Measurements from ENCODE around the gene LINC00237. TPM values are rescaled to one million over a fixed set of nuclear protein-coding genes. Genes with fewer than 3 reads are reported as not detected.

LINC00237 gene
- total RNA-seq, 1 donor from 2014 or later, result not detected

GRCh38 chr20:21052241-21052640 is 53.9 kb downstream of the LINC00237 start:
- DNase-seq (ENCODE audit: low read depth), result no peak
- TF ChIP-seq CTCF (conservative IDR thresholded peaks at IDR 0.05; ENCODE audit: low read depth, low read length), result no peak
- H3K4me3 ChIP-seq (ENCODE audit: low read depth, low read length), result no peak overlapping the region

- no peak for TF ChIP-seq CTCF (conservative IDR thresholded peaks at IDR 0.05; ENCODE audit: low read depth, low read length)
- H3K4me3 ChIP-seq (ENCODE audit: low read depth, low read length), result no peak overlapping the region
- no peak for DNase-seq (ENCODE audit: low read depth)
Measured at GRCh38 chr20:21050710-21051109, 55.4 kb downstream of the LINC00237 start.

GRCh38 chr20:21049305-21049828 is 56.8 kb downstream of the LINC00237 start:
- H3K4me3 ChIP-seq (ENCODE audit: low read depth, low read length), result no peak overlapping the region
- no peak for DNase-seq (ENCODE audit: low read depth)
- TF ChIP-seq CTCF (conservative IDR thresholded peaks at IDR 0.05; ENCODE audit: low read depth, low read length), result no peak

GRCh38 chr20:21048841-21049273 is 57.3 kb downstream of the LINC00237 start:
- DNase-seq (ENCODE audit: low read depth), result no peak

GRCh38 chr20:21047981-21048380 is 58.2 kb downstream of the LINC00237 start:
- no peak for DNase-seq (ENCODE audit: low read depth)
- no peak overlapping the region for H3K4me3 ChIP-seq (ENCODE audit: low read depth, low read length)
- no peak for TF ChIP-seq CTCF (conservative IDR thresholded peaks at IDR 0.05; ENCODE audit: low read depth, low read length)

More at GRCh38 chr20:21048841-21049273, 57.3 kb downstream of the LINC00237 start:
- TF ChIP-seq CTCF (conservative IDR thresholded peaks at IDR 0.05; ENCODE audit: low read depth, low read length), result peak; percentile 80
- H3K4me3 ChIP-seq (ENCODE audit: low read depth, low read length), result no peak overlapping the region

- no peak for TF ChIP-seq CTCF (conservative IDR thresholded peaks at IDR 0.05; ENCODE audit: low read depth, low read length)
- no peak overlapping the region for H3K4me3 ChIP-seq (ENCODE audit: low read depth, low read length)
- DNase-seq (ENCODE audit: low read depth), result no peak
Measured at GRCh38 chr20:21046413-21047070, 59.6 kb downstream of the LINC00237 start.

Other genes with a start within 250 kb of the LINC00237 start
- 3.1 and 4.7 TPM in 2 replicates for gene KIZ, start 19.7 kb upstream of the LINC00237 start, total RNA-seq
- 92.0 and 112 TPM in 2 replicates for gene XRN2, start 197.0 kb upstream of the LINC00237 start, total RNA-seq

Data from epithelial cell of proximal tubule (primary cell).